Measurements from ENCODE around the gene IFFO2. TPM values are rescaled to one million over a fixed set of nuclear protein-coding genes. Genes with fewer than 3 reads are reported as not detected.

The IFFO2 gene
- total RNA-seq, 1 donor from 2014 or later: 16.2 TPM

- DNase-seq (ENCODE audit: low read depth): no peak
Observed at GRCh38 chr1:18972991-18973390, 16.5 kb upstream of the IFFO2 start.

GRCh38 chr1:18972531-18972930 lies 16.1 kb upstream of the IFFO2 start:
- DNase-seq (ENCODE audit: low read depth): peak; percentile 53

GRCh38 chr1:18970762-18971161 lies 14.3 kb upstream of the IFFO2 start:
- no peak for DNase-seq (ENCODE audit: low read depth)

- DNase-seq (ENCODE audit: low read depth): no peak
Observed at GRCh38 chr1:18970358-18970757, 13.9 kb upstream of the IFFO2 start.

- DNase-seq (ENCODE audit: low read depth): no peak
Observed at GRCh38 chr1:18967066-18967690, 10.7 kb upstream of the IFFO2 start.

GRCh38 chr1:18965206-18966173 lies 9.0 kb upstream of the IFFO2 start:
- DNase-seq (ENCODE audit: low read depth): no peak

- no peak for DNase-seq (ENCODE audit: low read depth)
Observed at GRCh38 chr1:18963968-18964367, 7.5 kb upstream of the IFFO2 start.

GRCh38 chr1:18962855-18963737 lies 6.6 kb upstream of the IFFO2 start:
- no peak for DNase-seq (ENCODE audit: low read depth)

GRCh38 chr1:18962121-18962721 lies 5.7 kb upstream of the IFFO2 start:
- DNase-seq (ENCODE audit: low read depth): peak; percentile 12

GRCh38 chr1:18960821-18961220 lies 4.3 kb upstream of the IFFO2 start:
- DNase-seq (ENCODE audit: low read depth): no peak

GRCh38 chr1:18960409-18960808 lies 3.9 kb upstream of the IFFO2 start:
- no peak for DNase-seq (ENCODE audit: low read depth)

GRCh38 chr1:18959591-18959990 lies 3.1 kb upstream of the IFFO2 start:
- DNase-seq (ENCODE audit: low read depth): no peak

- DNase-seq (ENCODE audit: low read depth): no peak
Observed at GRCh38 chr1:18957532-18958300, 1.2 kb upstream of the IFFO2 start.

GRCh38 chr1:18957136-18957521 lies 653 bp upstream of the IFFO2 start:
- DNase-seq (ENCODE audit: low read depth): no peak

GRCh38 chr1:18955441-18956192 lies 859 bp downstream of the IFFO2 start:
- no peak for DNase-seq (ENCODE audit: low read depth)

- DNase-seq (ENCODE audit: low read depth): no peak
Observed at GRCh38 chr1:18955131-18955440, 1.4 kb downstream of the IFFO2 start.

GRCh38 chr1:18954270-18955071 lies 2.0 kb downstream of the IFFO2 start:
- no peak for DNase-seq (ENCODE audit: low read depth)

- no peak for DNase-seq (ENCODE audit: low read depth)
Observed at GRCh38 chr1:18953731-18954231, 2.7 kb downstream of the IFFO2 start.

Data from myocyte (in vitro differentiated cells).